ENCODE measurements around the gene RBP4.

RBP4 gene

GRCh38 chr10:93601146-93601773 lies at the start of gene RBP4:
Gene RBP4 (minus strand): TSS chr10:93601235. CDS start chr10:93601028, 207 bp downstream.
- no peak for DNase-seq (ENCODE audit: low read depth in 3 of 3)

GRCh38 chr10:93639791-93640190 lies 38.8 kb upstream of the RBP4 start:
- DNase-seq (ENCODE audit: low read depth in 3 of 3): no peak

DNA sequence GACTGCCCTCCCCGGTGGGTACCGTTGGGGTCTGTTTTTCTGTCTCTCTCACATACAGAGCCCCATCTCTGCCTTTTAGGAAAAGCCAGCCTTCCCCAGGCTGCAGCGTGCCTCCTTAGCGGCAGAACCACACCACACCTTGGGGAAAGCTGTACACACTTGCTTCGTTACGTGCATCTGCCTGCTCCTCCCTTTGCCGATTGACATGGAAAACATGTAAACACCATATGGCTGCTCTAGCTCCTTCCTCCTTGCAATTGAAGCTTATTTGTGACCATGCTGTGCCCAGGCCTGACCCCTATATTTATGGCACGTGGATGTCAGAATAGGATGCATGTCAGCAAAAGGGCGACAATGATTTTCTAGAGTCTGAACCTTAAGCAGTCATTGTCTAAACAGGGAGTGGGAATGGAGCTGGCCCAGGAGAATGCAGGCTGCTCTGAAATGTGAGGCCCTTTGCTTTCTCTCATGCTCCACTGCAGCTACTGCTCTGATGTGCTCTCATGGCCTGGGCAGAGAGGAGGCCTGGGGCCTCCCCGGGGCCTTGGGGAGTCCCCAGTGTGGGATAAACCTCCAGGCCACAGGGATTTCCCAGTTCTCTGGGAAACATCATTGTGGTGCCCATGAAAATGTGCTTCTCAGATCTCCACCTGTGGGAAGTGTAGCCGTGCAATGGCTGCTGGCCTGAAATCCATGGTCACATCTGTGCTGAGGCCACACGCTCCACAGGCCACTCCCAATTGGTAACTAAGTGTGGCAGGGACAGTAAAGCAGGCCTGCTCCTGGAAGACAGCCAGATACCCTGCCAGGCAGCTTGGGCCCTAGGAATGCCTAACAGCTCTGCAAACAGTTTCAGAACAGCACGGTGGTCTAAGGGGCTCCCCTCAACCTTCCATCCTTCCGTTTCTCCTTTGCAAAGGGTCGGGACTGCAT lies 29.9 kb upstream of the RBP4 start:
- no peak for DNase-seq (ENCODE audit: low read depth in 3 of 3)

GRCh38 chr10:93629647-93630305 lies 28.7 kb upstream of the RBP4 start:
- no peak for DNase-seq (ENCODE audit: low read depth in 3 of 3)

GRCh38 chr10:93628858-93629257 lies 27.8 kb upstream of the RBP4 start:
- DNase-seq (ENCODE audit: low read depth in 3 of 3): no peak

DNA sequence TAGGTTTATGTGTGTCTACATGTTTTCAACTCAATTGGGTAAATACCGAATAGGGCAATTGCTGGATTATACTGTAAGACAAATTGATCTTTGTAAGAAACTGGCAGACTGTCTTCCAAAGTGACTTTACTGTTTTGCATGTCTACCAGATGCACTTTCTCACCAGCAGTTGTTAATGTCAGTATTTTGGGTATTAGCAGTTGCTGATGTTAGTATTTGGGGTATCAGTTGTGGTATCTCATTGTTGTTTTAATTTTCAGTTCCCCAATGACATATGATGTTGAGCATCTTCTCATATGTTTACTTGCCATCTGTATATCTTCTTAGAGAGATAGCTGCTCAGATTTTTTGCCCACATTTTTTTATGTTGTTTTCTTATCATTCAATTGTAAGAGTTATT lies 21.9 kb upstream of the RBP4 start:
- DNase-seq (ENCODE audit: low read depth in 3 of 3): no peak

DNA sequence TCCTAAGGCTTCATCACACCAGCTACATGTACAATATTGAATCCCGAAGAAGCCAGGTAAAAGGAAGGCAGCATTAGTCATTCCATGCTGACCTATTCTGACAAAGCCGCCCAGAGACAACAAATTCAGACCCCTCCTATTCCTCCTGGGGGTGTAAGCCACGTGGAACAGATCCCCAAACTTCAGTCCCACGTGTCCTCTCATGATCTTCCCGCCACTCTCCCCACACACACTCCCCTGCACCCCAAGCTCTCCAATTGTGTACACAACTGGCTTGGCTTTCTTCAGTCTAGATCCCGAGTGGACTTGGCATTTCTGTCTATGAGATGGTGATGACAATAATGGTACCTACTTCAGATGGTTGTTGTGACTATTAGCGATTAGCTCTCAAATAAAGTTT lies 19.9 kb upstream of the RBP4 start:
- no peak for DNase-seq (ENCODE audit: low read depth in 3 of 3)

DNA sequence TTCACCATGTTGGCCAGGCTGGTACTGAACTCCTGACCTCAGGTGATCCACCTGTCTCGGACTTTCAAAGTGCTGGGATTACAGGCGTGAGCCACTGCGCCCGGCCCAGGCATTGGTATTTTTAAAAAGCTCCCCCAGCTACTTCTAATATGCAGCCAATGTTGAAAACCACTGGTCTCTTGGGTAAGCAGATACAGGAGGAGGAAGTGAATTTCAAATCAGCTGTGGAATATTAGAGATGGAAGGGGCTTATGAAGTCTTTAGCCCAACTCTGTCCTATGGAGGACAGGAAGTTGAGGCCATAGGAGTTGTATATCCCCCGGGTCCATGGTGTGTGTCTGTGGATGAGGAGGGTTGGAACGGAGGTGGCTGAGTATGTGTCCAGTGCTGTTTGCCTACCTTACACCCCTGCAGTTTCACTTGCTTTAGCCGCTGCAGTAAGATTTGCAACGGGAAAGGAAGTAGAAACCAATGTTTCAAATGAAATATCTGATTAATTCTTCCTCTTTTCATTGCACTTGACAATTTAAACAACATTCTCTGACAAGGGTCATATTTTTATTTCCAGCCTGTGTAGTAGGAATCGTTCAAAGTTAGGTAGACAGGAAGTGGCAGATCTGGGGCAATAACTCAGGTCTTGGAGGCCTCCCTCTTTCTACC lies 14.7 kb upstream of the RBP4 start:
- no peak for DNase-seq (ENCODE audit: low read depth in 3 of 3)

GRCh38 chr10:93614101-93614825 lies 13.2 kb upstream of the RBP4 start:
- DNase-seq (ENCODE audit: low read depth in 3 of 3): no peak

- no peak for DNase-seq (ENCODE audit: low read depth in 3 of 3)
These were observed 12.1 kb upstream of the RBP4 start for GRCh38 chr10:93613126-93613525.

DNA sequence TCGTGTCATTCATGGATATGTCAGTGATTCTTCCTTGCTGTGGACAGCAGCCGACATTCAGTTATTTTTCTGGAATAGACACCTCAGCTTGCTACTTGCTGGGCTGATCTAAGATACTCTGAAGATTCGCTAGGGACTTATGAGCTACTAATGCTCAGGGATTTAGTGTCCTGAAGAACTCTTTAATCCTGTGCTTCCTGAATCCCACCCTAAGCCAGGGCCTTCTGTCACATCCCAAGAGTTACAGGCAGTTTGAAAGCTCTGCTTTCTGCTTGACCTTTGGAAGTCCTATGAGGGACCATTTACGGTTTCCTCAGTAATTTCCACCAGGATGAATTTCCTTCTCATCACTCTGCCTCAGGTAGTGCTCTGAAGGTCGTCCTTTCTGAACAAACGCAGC lies 11.3 kb upstream of the RBP4 start, which contains the start of gene PDE6C:
PDE6C (plus strand) TSS at position 227 of the 400 bp plus-strand sequence. CDS start 189 bp downstream, outside the sequence.
- no peak for DNase-seq (ENCODE audit: low read depth in 3 of 3)

GRCh38 chr10:93608421-93608820 lies 7.4 kb upstream of the RBP4 start:
- DNase-seq (ENCODE audit: low read depth in 3 of 3): no peak

GRCh38 chr10:93604146-93604545 lies 3.1 kb upstream of the RBP4 start:
- no peak for DNase-seq (ENCODE audit: low read depth in 3 of 3)

DNA sequence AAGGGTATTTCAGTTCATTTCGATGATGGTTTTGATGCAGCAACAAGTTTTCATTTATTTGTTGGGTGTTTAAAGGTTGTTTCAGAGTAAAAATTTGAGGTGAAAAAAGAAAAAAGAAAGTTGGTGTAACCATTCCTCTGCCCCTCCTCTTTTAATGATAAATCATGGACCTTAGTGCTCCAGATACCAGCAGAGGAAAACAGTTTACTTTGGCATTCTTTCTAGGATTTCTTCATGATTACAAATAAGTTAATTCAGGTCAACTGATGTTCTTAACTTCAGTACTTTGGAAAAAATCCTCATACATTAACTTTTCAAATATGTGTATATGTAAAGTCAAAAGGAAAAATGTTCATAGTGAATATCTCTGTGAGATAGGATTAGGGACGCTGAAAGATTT lies 2.0 kb upstream of the RBP4 start:
- DNase-seq (ENCODE audit: low read depth in 3 of 3): no peak

- no peak for DNase-seq (ENCODE audit: low read depth in 3 of 3)
These were observed 733 bp upstream of the RBP4 start for GRCh38 chr10:93601774-93602162.

DNA sequence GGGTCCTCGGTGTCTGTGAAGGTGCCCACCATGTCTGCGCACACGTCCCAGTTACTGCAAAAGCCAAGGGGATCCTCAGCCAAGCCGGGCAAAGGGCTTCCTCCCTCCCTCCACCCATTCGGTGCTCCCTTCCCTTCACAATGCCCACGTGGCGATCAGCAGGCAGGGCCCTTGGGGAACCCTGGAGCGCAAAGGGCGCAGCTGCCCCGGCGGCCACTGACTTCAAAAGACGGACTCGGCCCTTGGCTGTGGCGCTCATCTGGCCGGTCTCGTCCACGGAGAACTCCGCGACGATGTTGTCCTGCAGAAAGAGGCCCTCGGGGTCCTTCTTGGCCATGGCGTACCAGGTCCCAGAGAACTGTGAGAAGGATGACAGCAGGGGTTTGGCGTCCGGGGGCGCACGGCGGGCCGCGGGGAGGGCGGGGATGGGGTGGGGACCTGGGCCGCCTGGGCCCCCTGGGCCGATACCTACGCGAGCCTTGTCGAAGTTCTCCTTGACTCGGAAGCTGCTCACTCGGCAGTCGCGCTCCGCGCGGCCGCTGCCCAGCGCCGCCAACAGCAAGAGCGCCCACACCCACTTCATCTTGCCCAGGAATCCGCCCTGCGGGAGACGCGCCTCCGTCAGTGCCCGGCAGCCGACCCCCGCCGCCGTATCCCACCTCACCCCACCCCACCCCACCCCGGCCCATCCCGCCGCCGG lies 439 bp downstream of the RBP4 start:
- no peak for DNase-seq (ENCODE audit: low read depth in 3 of 3)

DNA sequence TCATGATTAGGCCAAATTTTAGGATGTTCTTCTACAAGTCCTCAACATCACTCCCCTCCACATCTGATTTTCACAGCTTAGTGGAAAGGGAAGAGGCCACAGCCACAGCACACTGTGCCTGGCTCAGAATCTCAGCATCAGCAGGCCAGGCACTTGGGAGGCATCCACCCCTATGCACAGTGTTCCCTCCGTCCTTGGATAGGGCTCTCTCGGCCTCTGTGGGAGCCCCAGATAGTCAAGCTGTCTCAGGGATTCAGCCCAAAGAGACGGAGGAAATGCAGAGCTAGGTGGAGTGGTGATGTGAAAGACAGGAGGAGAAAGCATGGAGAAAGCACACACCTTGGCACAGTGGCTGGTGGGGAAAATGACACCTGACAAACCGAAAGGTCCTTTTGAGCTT lies 1.3 kb downstream of the RBP4 start:
- DNase-seq (ENCODE audit: low read depth in 3 of 3): no peak

GRCh38 chr10:93599335-93599734 lies 1.7 kb downstream of the RBP4 start:
- no peak for DNase-seq (ENCODE audit: low read depth in 3 of 3)

DNA sequence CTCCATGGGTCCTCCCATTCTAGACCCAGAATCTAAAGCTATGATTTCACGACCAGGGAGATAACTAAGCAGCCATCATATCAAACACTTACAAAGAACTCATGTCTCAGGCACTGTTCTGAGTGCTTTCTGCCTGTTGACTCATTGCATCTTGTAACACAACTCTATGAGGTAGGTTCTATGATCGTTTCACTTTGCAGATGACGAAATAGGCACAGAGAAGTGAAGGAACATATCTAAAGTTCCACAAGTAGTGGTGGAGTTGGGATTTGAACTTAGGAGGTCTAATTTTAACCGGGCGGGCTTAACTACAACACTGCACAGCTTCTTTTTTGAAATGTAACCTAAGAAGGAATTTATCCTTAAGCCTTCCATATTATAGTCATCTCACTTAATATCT lies 2.9 kb downstream of the RBP4 start:
- DNase-seq (ENCODE audit: low read depth in 3 of 3): no peak

- DNase-seq (ENCODE audit: low read depth in 3 of 3): no peak
These were observed 3.9 kb downstream of the RBP4 start for GRCh38 chr10:93597075-93597599.

Measured in stimulated activated CD4-positive, alpha-beta T cell treated with anti-CD3 and anti-CD28 coated beads, TNF-alpha, amount 100 ng/mL, for 4 hours (primary cell).